ENCODE data around the gene CCDC47. TPM values are rescaled to one million over a fixed set of nuclear protein-coding genes. Genes with fewer than 3 reads are reported as not detected.

The CCDC47 gene
- total and polyA plus RNA-seq, 2 of the 13 experiments (the other 11 are each of a cell fraction or from before 2014, with no cell fraction given) = 59.3 to 99.5 TPM

GRCh38 chr17:63773272-63774140 lies at the start of gene CCDC47 (continued):
- TF ChIP-seq THAP8 (CRISPR knock-in tag; IDR thresholded peaks at IDR 0.05; ENCODE audit: borderline replicate concordance) = 0 out of 2 replicates have a peak, but pooled peaks have one; percentile 3
- peak; percentile 93 for TF ChIP-seq REL (CRISPR knock-in tag; conservative IDR thresholded peaks at IDR 0.05)
- no peak for TF ChIP-seq SOX6 (IDR thresholded peaks at IDR 0.05)
- TF ChIP-seq SOX6 (CRISPR knock-in tag; IDR thresholded peaks at IDR 0.05) = peak; percentile 84
- TF ChIP-seq ZNF761 (CRISPR knock-in tag; conservative IDR thresholded peaks at IDR 0.05) = peak; percentile 95; the same call in 1 of the 2 replicates
- TF ChIP-seq THYN1 (CRISPR knock-in tag; IDR thresholded peaks at IDR 0.05; ENCODE audit: borderline replicate concordance, low read depth) = no peak
- peak; percentile 81 for TF ChIP-seq TEAD3 (CRISPR knock-in tag; optimal IDR thresholded peaks at IDR 0.05; ENCODE audit: borderline replicate concordance)
- peak; percentile 94; the same call in 1 of the 2 replicates for TF ChIP-seq ZNF850 (CRISPR knock-in tag; conservative IDR thresholded peaks at IDR 0.05)
- TF ChIP-seq RARA (CRISPR knock-in tag; IDR thresholded peaks at IDR 0.05) = peak; percentile 41
- TF ChIP-seq RFXANK (CRISPR knock-in tag; IDR thresholded peaks at IDR 0.05) = no peak; the same call in 1 of the 2 replicates
- TF ChIP-seq, protein P1, sequence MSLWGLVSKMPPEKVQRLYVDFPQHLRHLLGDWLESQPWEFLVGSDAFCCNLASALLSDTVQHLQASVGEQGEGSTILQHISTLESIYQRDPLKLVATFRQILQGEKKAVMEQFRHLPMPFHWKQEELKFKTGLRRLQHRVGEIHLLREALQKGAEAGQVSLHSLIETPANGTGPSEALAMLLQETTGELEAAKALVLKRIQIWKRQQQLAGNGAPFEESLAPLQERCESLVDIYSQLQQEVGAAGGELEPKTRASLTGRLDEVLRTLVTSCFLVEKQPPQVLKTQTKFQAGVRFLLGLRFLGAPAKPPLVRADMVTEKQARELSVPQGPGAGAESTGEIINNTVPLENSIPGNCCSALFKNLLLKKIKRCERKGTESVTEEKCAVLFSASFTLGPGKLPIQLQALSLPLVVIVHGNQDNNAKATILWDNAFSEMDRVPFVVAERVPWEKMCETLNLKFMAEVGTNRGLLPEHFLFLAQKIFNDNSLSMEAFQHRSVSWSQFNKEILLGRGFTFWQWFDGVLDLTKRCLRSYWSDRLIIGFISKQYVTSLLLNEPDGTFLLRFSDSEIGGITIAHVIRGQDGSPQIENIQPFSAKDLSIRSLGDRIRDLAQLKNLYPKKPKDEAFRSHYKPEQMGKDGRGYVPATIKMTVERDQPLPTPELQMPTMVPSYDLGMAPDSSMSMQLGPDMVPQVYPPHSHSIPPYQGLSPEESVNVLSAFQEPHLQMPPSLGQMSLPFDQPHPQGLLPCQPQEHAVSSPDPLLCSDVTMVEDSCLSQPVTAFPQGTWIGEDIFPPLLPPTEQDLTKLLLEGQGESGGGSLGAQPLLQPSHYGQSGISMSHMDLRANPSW (CRISPR knock-in tag; IDR thresholded peaks at IDR 0.05; ENCODE audit: borderline replicate concordance) = peak; percentile 90; the same call in 1 of the 2 replicates
- TF ChIP-seq HNRNPH1 (optimal IDR thresholded peaks at IDR 0.05; ENCODE audit: low read depth, low read length) = peak; percentile 95
- peak; percentile 77 for TF ChIP-seq FOXK1 (CRISPR knock-in tag; IDR thresholded peaks at IDR 0.05; ENCODE audit: borderline replicate concordance, low read depth)
- TF ChIP-seq ZNF776 (CRISPR knock-in tag; IDR thresholded peaks at IDR 0.05) = peak; percentile 44; the same call in 1 of the 2 replicates
- peak; percentile 83; the same call in 1 of the 2 replicates for TF ChIP-seq CC2D1A (CRISPR knock-in tag; IDR thresholded peaks at IDR 0.05)
- no peak; the same call in none of the 2 replicates for TF ChIP-seq WIZ (CRISPR knock-in tag; IDR thresholded peaks at IDR 0.05)
- TF ChIP-seq NCOA2 (CRISPR knock-in tag; IDR thresholded peaks at IDR 0.05) = peak; percentile 66
- TF ChIP-seq DNMT1 (CRISPR knock-in tag; IDR thresholded peaks at IDR 0.05) = peak; percentile 94
- 0 out of 2 replicates have a peak, but pooled peaks have one; percentile 56 for TF ChIP-seq RELA (CRISPR knock-in tag; IDR thresholded peaks at IDR 0.05)
- peak; percentile 59; the same call in 1 of the 2 replicates for TF ChIP-seq MLX (CRISPR knock-in tag; IDR thresholded peaks at IDR 0.05)
- peak; percentile 77 for TF ChIP-seq AHR (CRISPR knock-in tag; IDR thresholded peaks at IDR 0.05)
- TF ChIP-seq NFKB2 (CRISPR knock-in tag; IDR thresholded peaks at IDR 0.05; ENCODE audit: borderline replicate concordance) = peak; percentile 91; the same call in 1 of the 2 replicates
- TF ChIP-seq ZNF766 (CRISPR knock-in tag; IDR thresholded peaks at IDR 0.05; ENCODE audit: borderline replicate concordance) = peak; percentile 75; the same call in 1 of the 2 replicates
- no peak; the same call in 1 of the 2 replicates for TF ChIP-seq CSRNP1 (CRISPR knock-in tag; IDR thresholded peaks at IDR 0.05)
- peak; percentile 100 for TF ChIP-seq NR2C2 (CRISPR knock-in tag; IDR thresholded peaks at IDR 0.05; ENCODE audit: borderline replicate concordance)
